ENCODE data around the gene WDR7. TPM values are rescaled to one million over a fixed set of nuclear protein-coding genes. Genes with fewer than 3 reads are reported as not detected.

Gene WDR7
- total RNA-seq, 6 donors from 2014 or later, result 17.8 to 58.7 (median 26.7) TPM

GRCh38 chr18:57062178-57062577, 411.0 kb downstream of the WDR7 start:
- Histone ChIP-seq H3K36me3 (no peaks in the 10 kb centered on the region), H3K27ac (no peak overlapping the region), H3K27me3 (no peaks in the 10 kb centered on the region), H3K9me3 (no peaks in the 10 kb centered on the region), H3K4me1 (no peaks in the 10 kb centered on the region), H3K4me3 (no peak overlapping the region)
- TF ChIP-seq POLR2AphosphoS5 (IDR thresholded peaks at IDR 0.05) (no peak), EP300 (IDR thresholded peaks at IDR 0.05) (no peak), CTCF (IDR thresholded peaks at IDR 0.05) (no peak), POLR2A (IDR thresholded peaks at IDR 0.05) (no peak)
- WGBS, 2 donors, result 79 to 94% methylated on average over 4 of the region's 4 CpGs
- no peak for DNase-seq
- no peak for ATAC-seq (ENCODE audit: low FRiP score in 2 of 2)

- no peaks in the 10 kb centered on the region for H3K27me3 ChIP-seq
- no peaks in the 10 kb centered on the region for H3K36me3 ChIP-seq
- no peak for TF ChIP-seq POLR2AphosphoS5 (IDR thresholded peaks at IDR 0.05)
- no peak for TF ChIP-seq EP300 (IDR thresholded peaks at IDR 0.05)
- no peak for TF ChIP-seq POLR2A (IDR thresholded peaks at IDR 0.05)
- TF ChIP-seq CTCF (IDR thresholded peaks at IDR 0.05), result no peak
- WGBS, 2 donors, result 81 to 87% methylated on average over 11 of the region's 11 CpGs
- no peak overlapping the region for H3K4me3 ChIP-seq
- no peak overlapping the region for H3K27ac ChIP-seq
- ATAC-seq (ENCODE audit: low FRiP score in 2 of 2) (no peak), DNase-seq (peak in 1 of 2 donors; percentile 70)
- H3K9me3 ChIP-seq, result no peaks in the 10 kb centered on the region
- H3K4me1 ChIP-seq, result no peaks in the 10 kb centered on the region
Observed at GRCh38 chr18:57062844-57063243, 411.7 kb downstream of the WDR7 start.

GRCh38 chr18:57063601-57064103, 412.5 kb downstream of the WDR7 start:
- Histone ChIP-seq H3K27me3 (no peaks in the 10 kb centered on the region), H3K9me3 (no peaks in the 10 kb centered on the region), H3K4me1 (no peaks in the 10 kb centered on the region), H3K27ac (no peak overlapping the region), H3K36me3 (no peaks in the 10 kb centered on the region), H3K4me3 (no peak overlapping the region)
- no peak for DNase-seq
- no peak for TF ChIP-seq POLR2A (IDR thresholded peaks at IDR 0.05)
- TF ChIP-seq EP300 (IDR thresholded peaks at IDR 0.05), result no peak
- TF ChIP-seq POLR2AphosphoS5 (IDR thresholded peaks at IDR 0.05), result no peak
- TF ChIP-seq CTCF (IDR thresholded peaks at IDR 0.05), result no peak
- 72 to 85% methylated on average over 3 of the region's 3 CpGs for WGBS, 2 donors
- no peak for ATAC-seq (ENCODE audit: low FRiP score in 2 of 2)

GRCh38 chr18:57073501-57074187, 422.5 kb downstream of the WDR7 start:
- H3K4me3 ChIP-seq, result no peak overlapping the region
- H3K9me3 ChIP-seq, result no peaks in the 10 kb centered on the region
- no peaks in the 10 kb centered on the region for H3K27me3 ChIP-seq
- H3K36me3 ChIP-seq, result no peaks in the 10 kb centered on the region
- WGBS, 2 donors, result 59 to 64% methylated on average over 9 of the region's 9 CpGs
- TF ChIP-seq CTCF (IDR thresholded peaks at IDR 0.05) (no peak), POLR2AphosphoS5 (IDR thresholded peaks at IDR 0.05) (no peak)
- H3K4me1 ChIP-seq, result no peaks in the 10 kb centered on the region
- no peak overlapping the region for H3K27ac ChIP-seq
- DNase-seq, result no peak
- ATAC-seq (ENCODE audit: low FRiP score in 2 of 2), result no peak
